ENCODE data around the gene SLC16A12. TPM values are rescaled to one million over a fixed set of nuclear protein-coding genes. Genes with fewer than 3 reads are reported as not detected.

Gene SLC16A12
- total RNA-seq, 6 donors from 2014 or later = 1.3 to 4.4 (median 3.5) TPM

- no peak for DNase-seq
- Histone ChIP-seq H3K27ac (no peak overlapping the region), H3K36me3 (no peaks in the 10 kb centered on the region), H3K9me3 (no peaks in the 10 kb centered on the region), H3K4me3 (no peak overlapping the region), H3K27me3 (no peaks in the 10 kb centered on the region), H3K4me1 (peaks cover 0 to 11% (median 4%) of the 10 kb centered on the region in 4 donors)
- WGBS, 2 donors = 85 to 89% methylated on average over 12 of the region's 12 CpGs
- ATAC-seq (ENCODE audit: low FRiP score in 2 of 2) = peak in 1 of 2 donors; percentile 37
- TF ChIP-seq POLR2AphosphoS5 (IDR thresholded peaks at IDR 0.05) (no peak), POLR2A (IDR thresholded peaks at IDR 0.05) (no peak), EP300 (IDR thresholded peaks at IDR 0.05) (no peak), CTCF (IDR thresholded peaks at IDR 0.05) (no peak)
These were observed 16.2 kb downstream of the SLC16A12 start for GRCh38 chr10:89518876-89519842.

- no peaks in the 10 kb centered on the region for H3K9me3 ChIP-seq
- no peaks in the 10 kb centered on the region for H3K36me3 ChIP-seq
- TF ChIP-seq POLR2AphosphoS5 (IDR thresholded peaks at IDR 0.05) = no peak
- TF ChIP-seq POLR2A (IDR thresholded peaks at IDR 0.05) = no peak
- no peak for TF ChIP-seq EP300 (IDR thresholded peaks at IDR 0.05)
- TF ChIP-seq CTCF (IDR thresholded peaks at IDR 0.05) = no peak
- ATAC-seq (ENCODE audit: low FRiP score in 2 of 2) (no peak), DNase-seq (no peak)
- no peak overlapping the region for H3K4me3 ChIP-seq
- H3K27me3 ChIP-seq = no peaks in the 10 kb centered on the region
- peaks cover 0 to 9% (median 3%) of the 10 kb centered on the region in 4 donors for H3K4me1 ChIP-seq
- 60 to 79% methylated on average over 1 to 3 of the region's 3 CpGs for WGBS, 2 donors
- H3K27ac ChIP-seq = peak overlapping the region in 3 of 4 donors; percentile 12 to 30 (median 21)
These were observed 17.3 kb downstream of the SLC16A12 start for GRCh38 chr10:89518108-89518507.

GRCh38 chr10:89516149-89516832 is 19.1 kb downstream of the SLC16A12 start:
- Histone ChIP-seq H3K4me3 (no peak overlapping the region), H3K4me1 (no peaks in the 10 kb centered on the region), H3K36me3 (no peaks in the 10 kb centered on the region), H3K9me3 (no peaks in the 10 kb centered on the region), H3K27ac (peak overlapping the region; percentile 38 to 77 (median 56)), H3K27me3 (no peaks in the 10 kb centered on the region)
- no peak for DNase-seq
- ATAC-seq (ENCODE audit: low FRiP score in 2 of 2) = peak in 1 of 2 donors; percentile 65
- no peak for TF ChIP-seq POLR2AphosphoS5 (IDR thresholded peaks at IDR 0.05)
- no peak for TF ChIP-seq CTCF (IDR thresholded peaks at IDR 0.05)
- no peak for TF ChIP-seq POLR2A (IDR thresholded peaks at IDR 0.05)
- no peak for TF ChIP-seq EP300 (IDR thresholded peaks at IDR 0.05)
- WGBS, 2 donors = 51 to 64% methylated on average over 7 of the region's 7 CpGs

GRCh38 chr10:89515031-89515841 is 20.2 kb downstream of the SLC16A12 start:
- Histone ChIP-seq H3K27ac (peak overlapping the region; percentile 38 to 77 (median 56)), H3K4me3 (no peak overlapping the region), H3K27me3 (no peaks in the 10 kb centered on the region), H3K36me3 (no peaks in the 10 kb centered on the region), H3K9me3 (no peaks in the 10 kb centered on the region), H3K4me1 (no peaks in the 10 kb centered on the region)
- WGBS, 2 donors = 78 to 79% methylated on average over 8 of the region's 8 CpGs
- DNase-seq (no peak), ATAC-seq (ENCODE audit: low FRiP score in 2 of 2) (peak in 1 of 2 donors; percentile 65)
- TF ChIP-seq POLR2AphosphoS5 (IDR thresholded peaks at IDR 0.05) (no peak), CTCF (IDR thresholded peaks at IDR 0.05) (no peak)
